KMS-11 (cell line): ENCODE measurements around the gene NUP85.
"Not testable (repeated sequence)": the region's sequence is repeated elsewhere in the genome, so short reads cannot be mapped to it uniquely, and the experiment has no call there.

Experiments used
- H2AFZ ChIP-seq: fragments of 200-600 bp; sonication (generic); 2 replicates; pipeline ENCODE4 v1.6.1; 2016; ENCODE audit warnings: antibody characterized with exemption, mixed run types, low read depth
- H3K27ac ChIP-seq: fragments of 200-600 bp; sonication (generic); 2 replicates; pipeline ENCODE4 v1.6.1; 2016; ENCODE audit warnings: mild to moderate bottlenecking, mixed run types
- H3K27me3 ChIP-seq: fragments of 200-600 bp; sonication (generic); 2 replicates; pipeline ENCODE4 v1.6.1; 2017; ENCODE audit warnings: mild to moderate bottlenecking, low read depth, mixed run types, moderate library complexity; ENCODE audit not compliant: insufficient read depth
- H3K36me3 ChIP-seq: fragments of 200-600 bp; sonication (generic); 2 replicates; pipeline ENCODE4 v1.6.1; 2017; ENCODE audit warnings: mild to moderate bottlenecking, mixed run types; ENCODE audit not compliant: insufficient read depth
- H3K4me1 ChIP-seq: fragments of 200-600 bp; sonication (generic); 2 replicates; pipeline ENCODE4 v1.6.1; 2016; ENCODE audit warnings: mild to moderate bottlenecking, low read depth, mixed run types; ENCODE audit not compliant: poor library complexity, severe bottlenecking
- H3K4me2 ChIP-seq: fragments of 200-600 bp; sonication (generic); 2 replicates; pipeline ENCODE4 v1.7.0; 2016; ENCODE audit warnings: mild to moderate bottlenecking, mixed run types
- H3K4me3 ChIP-seq: fragments of 200-600 bp; sonication (generic); IDR thresholded peaks from 2 replicates; pipeline ENCODE4 v1.6.1; 2017; ENCODE audit warnings: low read depth, low read length, mixed read lengths; ENCODE audit not compliant: insufficient read depth
- H3K79me2 ChIP-seq: fragments of 200-600 bp; sonication (generic); 2 replicates; pipeline ENCODE4 v1.6.1; 2016; ENCODE audit warnings: low read depth, mixed run types; ENCODE audit not compliant: insufficient read depth
- H3K9ac ChIP-seq: fragments of 200-600 bp; sonication (generic); 2 replicates; pipeline ENCODE4 v1.6.1; 2016; ENCODE audit warnings: mild to moderate bottlenecking, mixed run types
- H4K20me1 ChIP-seq: fragments of 200-600 bp; sonication (generic); 2 replicates; pipeline ENCODE4 v1.6.1; 2016; ENCODE audit warnings: mild to moderate bottlenecking, mixed run types; ENCODE audit not compliant: insufficient read depth
- CTCF ChIP-seq: fragments of 200-600 bp; sonication (generic); conservative IDR thresholded peaks from 2 replicates; pipeline ENCODE4 v1.6.1; 2017; ENCODE audit warnings: low read depth, mild to moderate bottlenecking, antibody characterized with exemption, low read length, moderate library complexity, mixed read lengths

NUP85 gene

GRCh38 chr17:75249564-75249963 lies 44.1 kb downstream of the NUP85 start:
- peaks cover 37% of the 10 kb centered on the region for H3K4me1 ChIP-seq
- no peaks in the 10 kb centered on the region; the same call in 1 of the 2 replicates for H3K36me3 ChIP-seq
- no peaks in the 10 kb centered on the region for H4K20me1 ChIP-seq
- no peaks in the 10 kb centered on the region for H3K27me3 ChIP-seq
- H3K27ac ChIP-seq = peak overlapping the region; percentile 55
- peaks cover 49% of the 10 kb centered on the region; the same call in 1 of the 2 replicates for H3K79me2 ChIP-seq
- H3K4me3 ChIP-seq = no peak overlapping the region
- no peak overlapping the region for H2AFZ ChIP-seq
- H3K9ac ChIP-seq = no peak overlapping the region
- no peak for TF ChIP-seq CTCF
- peak overlapping the region; percentile 63 for H3K4me2 ChIP-seq

GRCh38 chr17:75250009-75250471 lies 44.6 kb downstream of the NUP85 start:
- Histone ChIP-seq H3K27me3 (no peaks in the 10 kb centered on the region), H2AFZ (peak overlapping the region; percentile 1; the same call in 1 of the 2 replicates), H3K4me1 (peaks cover 37% of the 10 kb centered on the region), H3K79me2 (peaks cover 53% of the 10 kb centered on the region; the same call in 1 of the 2 replicates), H3K27ac (peak overlapping the region; percentile 55), H3K36me3 (no peaks in the 10 kb centered on the region; the same call in 1 of the 2 replicates), H4K20me1 (no peaks in the 10 kb centered on the region), H3K4me3 (no peak overlapping the region), H3K4me2 (peak overlapping the region; percentile 63), H3K9ac (peak overlapping the region; percentile 11; the same call in 1 of the 2 replicates)
- no peak for TF ChIP-seq CTCF

- Histone ChIP-seq H3K4me3 (no peak overlapping the region), H3K4me1 (peaks cover 37% of the 10 kb centered on the region), H3K27me3 (no peaks in the 10 kb centered on the region), H3K27ac (no peak overlapping the region), H3K4me2 (no peak overlapping the region), H2AFZ (no peak overlapping the region), H3K36me3 (no peaks in the 10 kb centered on the region; the same call in 1 of the 2 replicates), H3K79me2 (peaks cover 50% of the 10 kb centered on the region; the same call in 1 of the 2 replicates), H4K20me1 (no peaks in the 10 kb centered on the region), H3K9ac (no peak overlapping the region)
- no peak for TF ChIP-seq CTCF
These were observed 46.7 kb downstream of the NUP85 start for GRCh38 chr17:75252039-75252816.

GRCh38 chr17:75255954-75256698 lies 50.6 kb downstream of the NUP85 start:
- not testable (repeated sequence) for H3K9ac ChIP-seq, H3K4me2 ChIP-seq, H2AFZ ChIP-seq, H3K36me3 ChIP-seq, H3K27me3 ChIP-seq, H4K20me1 ChIP-seq, H3K4me3 ChIP-seq, H3K27ac ChIP-seq
- Histone ChIP-seq H3K4me1 (peaks cover 30% of the 10 kb centered on the region), H3K79me2 (peaks cover 60% of the 10 kb centered on the region; the same call in 1 of the 2 replicates)

GRCh38 chr17:75257228-75257627 lies 51.7 kb downstream of the NUP85 start:
- not testable (repeated sequence) for H3K27me3 ChIP-seq, H2AFZ ChIP-seq

More at GRCh38 chr17:75257228-75257627, 51.7 kb downstream of the NUP85 start:
- H3K4me2 ChIP-seq, H3K9ac ChIP-seq, H3K4me3 ChIP-seq, H3K27ac ChIP-seq, H3K36me3 ChIP-seq, H4K20me1 ChIP-seq: not testable (repeated sequence)
- peaks cover 20% of the 10 kb centered on the region for H3K4me1 ChIP-seq
- H3K79me2 ChIP-seq = peaks cover 65% of the 10 kb centered on the region
